ENCODE results near the gene MLLT1. TPM values are rescaled to one million over a fixed set of nuclear protein-coding genes. Genes with fewer than 3 reads are reported as not detected.
"Not testable (repeated sequence)": the region's sequence is repeated elsewhere in the genome, so short reads cannot be mapped to it uniquely, and the experiment has no call there.

The MLLT1 gene, protein sequence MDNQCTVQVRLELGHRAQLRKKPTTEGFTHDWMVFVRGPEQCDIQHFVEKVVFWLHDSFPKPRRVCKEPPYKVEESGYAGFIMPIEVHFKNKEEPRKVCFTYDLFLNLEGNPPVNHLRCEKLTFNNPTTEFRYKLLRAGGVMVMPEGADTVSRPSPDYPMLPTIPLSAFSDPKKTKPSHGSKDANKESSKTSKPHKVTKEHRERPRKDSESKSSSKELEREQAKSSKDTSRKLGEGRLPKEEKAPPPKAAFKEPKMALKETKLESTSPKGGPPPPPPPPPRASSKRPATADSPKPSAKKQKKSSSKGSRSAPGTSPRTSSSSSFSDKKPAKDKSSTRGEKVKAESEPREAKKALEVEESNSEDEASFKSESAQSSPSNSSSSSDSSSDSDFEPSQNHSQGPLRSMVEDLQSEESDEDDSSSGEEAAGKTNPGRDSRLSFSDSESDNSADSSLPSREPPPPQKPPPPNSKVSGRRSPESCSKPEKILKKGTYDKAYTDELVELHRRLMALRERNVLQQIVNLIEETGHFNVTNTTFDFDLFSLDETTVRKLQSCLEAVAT
- 14.4 and 16.1 TPM in 2 replicates for total RNA-seq (2014; rRNA removed; shearing (Covaris generic))

DNA sequence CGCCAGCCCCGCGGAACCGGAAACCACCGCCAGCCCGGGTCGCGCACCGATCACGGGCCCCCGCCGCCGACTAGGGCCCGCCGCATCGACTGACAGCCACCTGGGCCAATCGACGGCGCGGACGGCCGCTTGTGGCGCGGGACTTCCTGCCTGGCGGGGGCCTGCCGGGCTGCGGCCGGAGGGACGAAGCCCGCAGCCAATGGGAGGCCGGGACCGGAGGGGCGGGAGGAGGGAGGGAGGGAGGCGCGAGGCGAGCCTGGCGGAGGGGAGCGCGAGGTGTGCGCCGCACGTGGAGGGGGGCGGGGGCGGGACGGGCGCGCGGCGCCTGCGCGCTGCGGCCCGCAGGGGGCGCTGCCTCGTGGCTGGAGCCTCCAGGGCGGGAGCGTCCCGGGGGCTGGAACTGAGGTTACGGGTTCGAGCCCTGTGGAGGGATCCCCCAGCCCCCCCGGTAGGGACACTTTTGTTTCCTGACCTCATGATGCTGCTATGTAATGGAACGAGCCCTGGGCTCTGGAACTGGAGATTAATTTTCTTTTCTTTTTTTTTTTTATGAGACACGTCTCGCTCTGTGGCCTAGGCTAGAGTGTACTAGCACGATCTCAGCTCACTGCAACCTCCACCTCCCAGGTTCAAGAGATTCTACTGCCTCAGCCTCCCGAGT, at the start of gene MLLT1:
Gene MLLT1, minus strand, starts transcription at position 45 of the 661 bp plus-strand sequence. CDS start 191 bp downstream, outside the sequence.
- peak; percentile 88 for DNase-seq (ENCODE audit: low spot score)

DNA sequence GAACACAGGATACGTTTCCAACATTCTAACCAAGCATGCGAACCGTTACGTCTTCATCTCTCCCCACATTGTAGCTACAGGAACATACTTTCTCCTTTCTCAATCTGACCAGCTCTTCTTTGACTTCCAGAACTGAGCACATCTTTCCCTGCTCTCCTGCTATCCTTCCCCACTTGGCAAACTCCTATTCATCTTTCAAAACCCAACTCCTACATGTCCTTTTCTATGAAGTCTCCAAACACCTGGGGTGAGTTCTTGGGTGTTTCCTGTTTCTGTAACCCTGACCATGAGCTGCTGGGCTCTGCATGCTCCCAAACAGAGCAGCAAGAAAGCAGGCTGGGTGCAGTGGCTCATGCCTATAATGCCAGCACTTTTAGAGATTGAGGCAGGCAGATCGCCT, 47.0 kb upstream of the MLLT1 start:
- DNase-seq (ENCODE audit: low spot score), result no peak

DNA sequence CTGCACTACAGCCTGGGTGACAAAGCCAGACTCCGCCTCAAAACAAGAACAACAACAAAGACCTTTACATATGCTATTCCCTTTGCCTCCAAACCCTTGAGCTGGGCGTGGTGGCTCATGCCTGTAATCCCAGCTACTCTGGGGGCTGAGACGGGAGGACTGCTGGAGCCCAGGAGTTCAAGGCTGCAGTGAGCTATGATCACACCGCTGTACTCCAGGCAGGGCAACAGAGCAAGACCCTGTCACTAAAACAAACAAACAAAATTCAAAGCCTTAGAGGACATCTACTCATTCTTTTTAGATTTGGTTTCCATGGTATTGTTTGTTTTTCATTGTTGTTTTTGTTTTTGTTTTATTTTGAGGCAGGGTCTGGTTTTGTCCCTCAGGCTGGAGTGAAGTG, 45.8 kb upstream of the MLLT1 start:
- no peak for DNase-seq (ENCODE audit: low spot score)

DNA sequence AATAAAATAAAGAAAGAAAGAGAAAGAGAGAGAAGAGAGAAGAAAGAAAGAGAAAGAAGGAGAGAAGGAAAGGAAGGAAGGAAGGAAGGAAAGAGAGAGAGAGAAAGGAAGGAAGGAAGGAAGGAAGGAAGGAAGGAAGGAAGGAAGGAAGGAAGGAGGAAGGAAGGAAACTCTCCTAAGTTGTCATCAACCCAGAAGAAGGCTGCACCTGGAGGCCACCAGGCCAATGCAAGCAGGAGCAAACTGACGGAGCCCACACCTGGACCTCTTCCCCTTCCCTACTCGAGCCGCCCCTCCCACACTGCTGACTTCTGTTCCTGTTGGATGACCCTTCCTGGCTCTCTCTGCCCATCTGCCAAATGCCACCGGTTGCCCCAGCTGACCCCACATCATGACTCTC, 45.0 kb upstream of the MLLT1 start:
- DNase-seq (ENCODE audit: low spot score), result no peak

DNA sequence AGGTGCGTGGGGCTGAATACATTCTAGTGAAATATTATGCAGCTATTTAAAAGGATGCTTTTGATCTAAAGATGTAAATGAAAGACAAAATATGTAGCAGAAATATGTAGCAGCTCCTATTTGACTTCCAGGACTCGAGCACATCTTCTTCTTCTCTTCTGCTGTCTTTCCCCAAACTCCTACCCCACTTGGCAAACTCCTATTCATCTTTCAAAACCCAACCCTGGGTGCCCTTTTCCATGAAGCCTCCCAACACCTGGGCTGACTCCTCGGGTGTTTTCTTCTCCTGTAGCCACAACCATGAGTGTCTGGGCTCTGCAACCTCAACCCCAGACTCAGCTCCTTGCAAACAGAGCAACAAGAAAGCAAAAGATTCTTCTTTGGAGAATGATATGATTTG, 42.5 kb upstream of the MLLT1 start:
- DNase-seq (ENCODE audit: low spot score), result no peak

DNA sequence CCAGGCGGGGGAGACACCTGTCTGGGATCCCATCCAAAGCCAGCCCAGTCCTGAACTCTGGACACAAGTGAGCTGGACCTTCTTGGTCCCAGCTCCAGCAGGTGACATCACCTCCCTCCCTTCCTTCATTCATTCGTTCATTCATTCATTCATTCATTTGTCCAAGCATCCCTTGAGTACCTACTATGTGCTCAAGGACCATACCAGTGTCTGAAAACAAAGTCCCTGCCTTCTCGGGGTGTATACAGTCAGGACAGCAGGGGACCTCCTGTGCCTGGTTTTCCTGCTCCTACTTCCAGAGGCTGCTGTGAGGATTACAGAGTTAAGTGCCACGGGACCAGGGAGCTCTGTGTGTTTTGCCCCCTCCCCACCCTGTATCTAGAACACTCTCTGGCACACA, 39.6 kb upstream of the MLLT1 start:
- no peak for DNase-seq (ENCODE audit: low spot score)

DNA sequence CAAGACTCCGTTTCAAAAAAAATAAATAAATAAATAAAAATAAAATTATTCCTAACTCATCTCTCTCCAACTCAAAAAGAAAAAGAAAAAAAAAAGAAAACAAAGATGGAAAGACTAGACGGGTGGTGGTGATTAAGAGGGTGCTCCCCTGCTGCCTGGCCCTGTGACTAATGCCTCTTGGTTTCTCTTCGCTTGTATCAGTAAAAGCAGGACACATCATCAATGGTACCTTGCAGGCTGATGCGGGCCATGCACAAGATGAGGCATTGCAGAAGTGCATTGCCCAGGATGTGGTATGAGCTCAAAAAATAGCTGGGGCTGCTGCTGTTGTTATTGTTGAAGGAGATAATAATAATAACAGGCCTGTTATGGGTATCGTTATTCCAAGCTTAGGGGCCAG, 39.0 kb upstream of the MLLT1 start:
- peak; percentile 78 for DNase-seq (ENCODE audit: low spot score)

DNA sequence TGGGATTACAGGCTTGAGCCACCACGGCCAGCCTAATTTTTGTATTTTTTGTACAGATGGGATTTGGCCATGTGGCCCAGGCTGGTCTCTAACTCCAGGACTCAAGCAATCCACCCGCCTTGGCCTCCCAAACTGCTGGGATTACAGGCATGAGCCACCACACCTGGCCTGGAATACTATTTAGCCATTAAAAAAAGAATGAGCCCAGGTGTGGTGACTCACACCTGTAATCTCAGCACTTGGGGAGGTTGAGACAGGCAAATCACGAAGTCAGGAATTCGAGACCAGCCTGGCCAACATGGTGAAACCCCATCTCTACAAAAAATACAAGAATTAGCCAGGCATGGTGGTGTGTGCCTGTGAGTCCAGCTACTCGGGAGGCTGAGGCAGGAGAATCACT, 35.9 kb upstream of the MLLT1 start:
- DNase-seq (ENCODE audit: low spot score), result not testable (repeated sequence)

DNA sequence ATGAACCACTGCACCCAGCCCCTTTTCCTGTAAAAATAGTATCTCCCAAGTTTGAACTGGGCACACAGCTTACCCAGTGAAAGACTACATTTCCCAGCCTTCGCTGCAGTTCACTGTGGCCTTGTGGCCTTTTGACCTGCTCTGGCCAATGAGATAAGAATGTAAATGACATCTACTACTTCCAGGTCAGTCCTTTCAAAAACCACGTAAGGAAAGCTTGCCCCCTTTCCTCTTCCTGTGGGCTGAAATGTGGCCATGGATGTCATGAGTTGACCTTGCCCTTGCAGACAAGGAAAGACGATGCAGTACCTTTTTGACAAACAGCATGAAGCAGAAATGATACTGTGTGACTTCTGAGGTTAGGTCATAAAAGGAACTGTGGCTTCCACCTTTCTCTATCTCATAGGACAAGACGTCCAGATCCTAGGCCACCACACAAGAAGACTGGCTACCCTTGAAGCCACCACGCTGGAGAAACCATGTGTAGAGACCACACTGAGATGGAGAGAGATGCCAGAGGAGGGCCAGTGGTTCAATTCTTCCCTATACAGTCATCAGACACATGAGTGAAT, 33.7 kb upstream of the MLLT1 start:
- no peak for DNase-seq (ENCODE audit: low spot score)

DNA sequence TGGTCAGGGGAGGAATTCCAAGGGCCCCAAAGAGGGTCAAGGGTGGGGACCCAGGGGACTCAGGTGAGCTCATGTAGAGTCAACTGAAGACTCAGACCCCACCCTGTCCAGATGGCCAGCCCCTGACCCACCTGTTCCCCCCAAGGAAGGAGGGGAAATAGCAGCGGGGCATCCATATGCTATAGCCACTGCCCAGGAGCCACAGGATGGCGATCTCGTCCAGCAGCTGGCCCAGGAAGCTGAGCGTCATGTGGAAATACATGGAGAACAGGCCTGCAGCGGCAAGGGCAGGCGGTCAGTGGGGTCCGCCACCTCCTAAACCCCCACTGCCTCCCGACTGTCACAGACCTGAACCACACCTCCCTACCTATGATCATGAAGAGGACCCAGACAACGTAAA, 32.2 kb upstream of the MLLT1 start:
- no peak for DNase-seq (ENCODE audit: low spot score)

DNA sequence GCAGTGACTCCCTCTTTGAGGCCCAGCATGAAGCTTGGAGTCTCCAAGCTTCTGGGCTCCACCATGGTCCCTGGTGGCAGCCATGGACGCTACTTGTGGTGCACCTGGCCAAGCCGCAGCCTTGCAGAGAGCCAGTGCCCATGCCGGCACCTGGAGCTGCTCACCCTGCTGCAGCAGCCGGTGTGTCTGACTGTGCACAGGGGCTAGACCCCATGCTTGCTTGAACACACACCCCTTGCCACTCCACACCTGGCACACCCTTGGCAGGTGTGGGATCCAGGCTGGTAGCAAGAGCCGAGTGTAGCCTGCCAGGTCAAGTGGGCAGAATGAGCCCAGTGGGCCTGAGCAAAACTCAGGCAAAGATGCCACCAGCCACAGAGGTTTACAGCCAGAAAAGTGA, 18.6 kb upstream of the MLLT1 start:
- DNase-seq (ENCODE audit: low spot score), result no peak

DNA sequence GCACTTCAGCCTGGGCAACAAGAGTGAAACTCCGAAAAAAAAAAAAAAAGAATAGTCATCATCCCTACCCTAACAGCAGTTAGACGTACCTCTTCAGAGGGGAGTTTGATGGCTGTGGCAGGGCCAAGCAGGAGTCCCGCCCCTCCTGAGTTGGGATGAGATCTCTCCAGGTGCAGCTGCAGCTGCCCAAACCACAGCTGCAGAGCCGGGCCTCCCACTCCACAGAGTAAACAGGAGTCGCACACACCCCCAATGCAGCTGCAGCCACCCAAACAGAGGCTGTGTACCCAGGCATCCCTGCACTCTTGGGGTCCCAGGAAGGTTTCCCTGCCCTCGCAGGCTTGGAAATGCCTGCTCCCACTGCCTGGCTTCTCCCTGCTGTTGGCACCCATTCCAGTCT, 17.4 kb upstream of the MLLT1 start:
- no peak for DNase-seq (ENCODE audit: low spot score)

DNA sequence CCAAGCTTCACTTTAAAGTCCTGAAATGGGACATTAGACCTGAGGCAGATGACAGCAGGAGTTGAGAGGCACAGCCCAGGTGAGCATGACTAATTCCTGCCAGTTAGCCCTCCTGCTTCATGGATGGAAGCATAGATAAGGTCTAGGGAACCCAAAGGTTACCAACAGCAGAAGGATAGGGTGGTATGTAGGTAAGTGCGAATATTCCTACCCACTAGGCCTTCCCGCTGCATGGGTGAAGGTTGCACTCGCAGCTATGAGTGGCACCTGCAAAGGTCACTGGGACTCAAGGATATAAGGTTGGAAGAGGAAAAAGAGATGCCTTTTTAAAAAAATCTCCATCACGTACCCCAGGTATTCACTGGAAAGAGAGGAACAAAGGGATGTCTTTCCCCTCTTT, 12.2 kb upstream of the MLLT1 start:
- no peak for DNase-seq (ENCODE audit: low spot score)

DNA sequence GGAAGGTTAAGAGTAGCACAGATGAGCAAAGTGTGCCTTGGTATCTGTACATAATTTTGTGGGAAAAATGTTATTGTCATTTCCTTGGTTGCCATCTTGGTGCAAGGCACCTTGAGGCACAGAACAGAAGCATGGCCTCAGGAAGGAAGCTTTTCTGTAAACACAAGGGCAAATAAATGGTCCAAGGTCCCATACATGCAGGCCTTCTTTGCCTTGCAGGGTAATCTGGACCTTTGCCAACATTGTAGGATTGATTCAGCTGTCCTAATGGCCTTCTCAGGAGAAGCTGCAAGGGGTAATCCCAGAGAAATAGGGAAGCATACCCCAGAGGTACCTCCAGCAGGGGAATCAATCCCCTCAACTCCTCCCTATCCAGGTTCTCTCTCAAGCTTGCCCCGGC, 9.0 kb upstream of the MLLT1 start:
- no peak for DNase-seq (ENCODE audit: low spot score)

DNA sequence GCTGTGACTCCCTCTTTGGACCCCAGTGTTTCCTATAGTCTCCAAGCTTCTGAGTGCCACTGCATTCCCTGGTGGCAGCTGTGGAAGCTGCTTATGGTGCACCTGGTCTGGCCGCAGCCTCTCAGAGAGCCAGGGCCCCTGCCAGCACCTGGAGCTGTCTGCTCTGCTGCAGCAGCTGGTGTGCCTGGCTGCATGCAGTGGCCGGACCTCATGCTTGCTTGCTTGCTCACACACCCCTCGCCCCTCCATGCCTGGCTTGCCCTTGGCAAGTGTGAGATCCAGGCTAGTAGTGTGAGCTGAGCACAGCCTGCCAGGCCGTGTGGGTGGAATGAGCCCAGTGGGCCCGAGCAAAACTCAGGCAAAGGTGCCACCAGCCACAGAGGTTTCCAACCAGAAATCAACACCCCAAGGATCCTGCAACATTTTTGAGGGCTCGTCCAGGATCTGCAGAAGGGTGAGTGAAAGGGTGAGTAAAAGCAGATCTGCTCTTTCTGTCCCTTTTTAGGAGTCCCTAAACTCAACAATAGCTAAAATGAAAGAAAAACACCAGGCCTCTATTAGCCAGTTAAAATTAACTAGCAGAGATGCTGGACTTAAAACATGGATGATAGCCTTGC, 7.6 kb upstream of the MLLT1 start:
- no peak for DNase-seq (ENCODE audit: low spot score)

DNA sequence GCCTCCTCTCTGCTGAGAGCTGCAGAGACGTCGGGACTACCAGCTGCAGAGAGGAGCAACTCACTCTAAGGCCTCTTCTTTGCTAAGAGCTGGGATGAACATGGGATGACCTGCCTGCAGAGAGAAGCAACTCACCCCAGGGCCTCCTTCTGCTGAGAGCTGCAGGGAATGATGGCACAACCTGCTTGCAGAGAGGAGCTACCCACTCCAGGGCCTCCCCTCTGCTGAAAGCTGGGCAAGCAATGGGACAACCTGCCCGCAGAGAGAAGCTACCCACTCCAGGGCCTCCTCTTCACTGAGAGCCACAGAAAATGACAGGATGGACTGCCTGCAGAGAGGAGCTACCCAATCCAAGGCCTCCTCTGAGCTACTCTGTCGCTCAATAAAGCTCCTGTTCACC, 6.9 kb upstream of the MLLT1 start:
- peak; percentile 14 for DNase-seq (ENCODE audit: low spot score)

DNA sequence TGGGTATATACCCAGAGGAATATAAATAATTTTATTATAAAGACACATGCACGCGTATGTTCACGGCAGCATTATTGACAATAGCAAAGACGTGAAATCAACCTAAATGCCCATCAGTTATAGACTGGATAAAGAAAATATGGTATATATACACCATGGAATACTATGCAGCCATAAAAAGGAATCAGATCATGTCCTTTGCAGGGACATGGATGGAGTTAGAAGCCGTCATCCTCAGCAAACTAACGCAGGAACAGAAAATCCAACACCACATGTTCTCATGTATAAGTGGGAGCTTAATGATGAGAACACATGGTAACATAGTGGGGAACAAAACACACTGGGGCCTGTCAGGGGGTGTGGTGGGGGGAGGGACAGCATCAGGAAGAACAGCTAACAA, 2.6 kb upstream of the MLLT1 start:
- not testable (repeated sequence) for DNase-seq (ENCODE audit: low spot score)

DNA sequence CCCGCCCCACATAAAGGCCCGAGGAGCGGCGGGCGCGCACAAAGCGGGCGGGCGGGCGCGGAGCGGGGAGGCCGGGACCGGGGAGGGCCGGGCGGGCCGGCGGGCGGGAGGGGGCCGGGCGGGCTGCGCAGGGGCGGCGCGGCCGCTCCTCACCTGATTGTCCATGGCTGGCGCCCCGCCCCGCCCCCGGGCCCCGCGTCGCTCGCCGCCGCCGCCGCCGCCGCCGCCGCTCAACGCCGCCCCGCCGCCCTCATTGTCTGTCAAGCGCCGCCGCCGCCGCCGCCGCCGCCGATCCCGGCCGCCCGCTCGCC, 200 bp downstream of the MLLT1 start:
- no peak for DNase-seq (ENCODE audit: low spot score)

DNA sequence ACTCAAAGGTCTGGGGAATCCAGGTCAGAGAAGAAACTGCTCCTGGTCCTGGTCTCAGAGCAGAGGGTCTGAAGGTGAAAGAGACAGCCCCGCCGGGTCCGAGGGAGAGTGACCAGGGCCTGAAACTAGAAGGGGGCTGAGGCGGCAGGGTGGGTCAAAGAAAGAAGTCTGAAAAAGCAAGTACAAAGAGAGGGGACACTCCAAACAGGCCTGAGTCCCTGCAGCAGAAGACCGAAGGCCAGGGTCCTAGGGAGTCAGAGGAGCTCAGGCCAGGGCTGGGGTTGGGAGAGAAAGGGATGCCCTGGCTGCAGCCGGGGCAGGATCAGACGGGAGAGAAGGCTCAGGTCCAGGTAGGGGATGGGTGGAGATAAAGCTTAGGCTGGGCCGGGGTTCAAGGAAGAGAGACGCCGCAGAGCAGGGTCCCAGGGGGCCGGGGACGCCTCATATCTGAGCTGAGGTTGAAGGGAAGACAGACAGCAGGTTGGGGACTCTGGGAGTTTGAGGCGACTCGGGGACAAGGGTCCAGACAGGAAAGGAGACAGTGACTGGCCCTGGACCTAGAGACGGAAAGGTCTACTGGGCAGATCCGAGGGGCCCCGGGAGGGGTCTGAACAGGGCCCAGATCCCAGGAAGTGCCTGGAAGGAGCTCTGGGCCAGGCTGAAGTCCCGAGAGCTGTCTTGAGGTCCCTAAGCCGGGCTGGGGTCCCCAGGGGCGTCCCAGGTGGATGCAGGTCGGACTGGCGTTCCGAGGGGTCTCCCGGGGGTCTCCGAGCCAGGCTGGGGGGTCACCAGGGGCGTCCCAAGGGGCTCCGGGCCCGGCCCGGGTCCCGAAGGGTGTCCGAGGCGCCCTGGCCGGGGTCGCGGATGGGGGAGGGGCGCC, 795 bp downstream of the MLLT1 start:
- DNase-seq (ENCODE audit: low spot score), result no peak

DNA sequence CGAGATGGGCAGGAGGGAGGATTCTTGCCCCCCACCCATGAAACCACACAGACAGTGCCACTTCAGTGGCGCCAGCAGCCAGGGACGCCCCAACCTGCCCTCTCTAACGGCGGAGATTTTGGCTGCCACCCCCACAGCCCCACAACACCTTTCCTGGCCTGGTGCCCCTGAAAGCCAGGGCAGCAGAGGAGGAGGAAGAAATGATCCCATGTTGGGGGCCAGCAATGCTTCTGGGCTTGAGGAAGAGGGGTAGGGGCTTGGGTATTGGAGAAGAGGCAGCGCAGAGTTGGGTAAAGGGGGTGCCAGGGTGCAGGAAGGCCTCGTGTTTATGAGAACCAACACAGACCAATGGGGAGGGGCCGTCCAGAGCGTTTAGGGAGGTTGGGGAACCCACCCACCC, 1.7 kb downstream of the MLLT1 start:
- DNase-seq (ENCODE audit: low spot score), result no peak

DNA sequence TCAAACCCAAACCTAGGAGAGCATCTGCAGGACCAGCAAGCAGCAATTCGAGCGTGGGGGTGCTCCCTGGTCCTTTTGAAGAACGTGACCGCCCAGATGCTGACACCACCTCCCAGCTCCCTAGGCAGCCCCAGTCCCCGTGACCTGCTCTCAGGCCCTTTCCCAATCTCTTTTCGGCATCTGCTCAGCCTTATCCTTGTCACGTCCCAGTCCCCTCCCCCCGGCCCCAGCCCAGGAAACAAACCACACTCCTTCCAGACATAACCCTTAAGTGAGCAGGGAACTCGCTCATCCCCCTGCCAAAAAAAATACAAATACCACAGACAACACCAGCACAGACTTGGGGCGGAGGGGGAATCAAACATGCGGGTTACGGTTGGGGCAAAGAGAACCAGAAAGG, 3.3 kb downstream of the MLLT1 start:
- DNase-seq (ENCODE audit: low spot score), result no peak
